GM21619 (cell line): Measurements from ENCODE around the gene APOBR.
"Not testable (repeated sequence)": the region's sequence is repeated elsewhere in the genome, so short reads cannot be mapped to it uniquely, and the experiment has no call there.

Experiments
- ATAC-seq: cut with Tn5 transposase; IDR thresholded peaks from one replicate; pipeline ENCODE4 v1.9.1; 2021; ENCODE audit not compliant: unreplicated experiment

Gene APOBR

GRCh38 chr16:28497861-28498599 is 3.6 kb downstream of the APOBR start:
- no peak for ATAC-seq

GRCh38 chr16:28498666-28499381 is 4.4 kb downstream of the APOBR start:
- ATAC-seq = no peak

- ATAC-seq = no peak
These were observed 5.4 kb downstream of the APOBR start for GRCh38 chr16:28499854-28500253.

GRCh38 chr16:28500476-28501180 is 6.2 kb downstream of the APOBR start:
- ATAC-seq = not testable (repeated sequence)

GRCh38 chr16:28501258-28502232 is 7.1 kb downstream of the APOBR start:
- ATAC-seq = no peak

GRCh38 chr16:28502290-28502689 is 7.8 kb downstream of the APOBR start:
- ATAC-seq = no peak

- no peak for ATAC-seq
These were observed 9.2 kb downstream of the APOBR start for GRCh38 chr16:28503470-28504259.

- no peak for ATAC-seq
These were observed 10.4 kb downstream of the APOBR start for GRCh38 chr16:28504707-28505404.

GRCh38 chr16:28505489-28506137 is 11.2 kb downstream of the APOBR start:
- ATAC-seq = no peak

- no peak for ATAC-seq
These were observed 16.6 kb downstream of the APOBR start for GRCh38 chr16:28511031-28511430.

- no peak for ATAC-seq
These were observed 17.7 kb downstream of the APOBR start for GRCh38 chr16:28511801-28512789.

GRCh38 chr16:28513484-28514181 is 19.2 kb downstream of the APOBR start:
- ATAC-seq = no peak

- no peak for ATAC-seq
These were observed 19.8 kb downstream of the APOBR start for GRCh38 chr16:28514246-28514645.

- ATAC-seq = no peak
These were observed 26.2 kb downstream of the APOBR start for GRCh38 chr16:28520672-28521071.

GRCh38 chr16:28521436-28521835 is 27.0 kb downstream of the APOBR start:
- no peak for ATAC-seq

- no peak for ATAC-seq
These were observed 28.3 kb downstream of the APOBR start for GRCh38 chr16:28522792-28523191.

- no peak for ATAC-seq
These were observed 30.3 kb downstream of the APOBR start for GRCh38 chr16:28524681-28525171.
